H9 (cell line): ENCODE data around the gene DNAJC15. TPM values are rescaled to one million over a fixed set of nuclear protein-coding genes. Genes with fewer than 3 reads are reported as not detected.

Source experiments
- DNase-seq: peaks from one replicate; pipeline ENCODE4 v3.0.0-alpha.2; 2017
- H2AFZ ChIP-seq: one replicate; pipeline ENCODE4 v1.6.1; 2013; ENCODE audit warnings: mild to moderate bottlenecking, low read length, control low read depth, moderate library complexity
- H2AK5ac ChIP-seq: 2 replicates; pipeline ENCODE4 v1.6.1; 2013; ENCODE audit warnings: low read length, control low read depth, mixed read lengths; ENCODE audit not compliant: insufficient read length
- H2BK120ac ChIP-seq: one replicate; pipeline ENCODE4 v1.6.1; 2013; ENCODE audit warnings: low read depth, mild to moderate bottlenecking, low read length, control low read depth, inconsistent platforms; ENCODE audit not compliant: poor library complexity, severe bottlenecking
- H2BK12ac ChIP-seq: 2 replicates; pipeline ENCODE4 v1.6.1; 2013; ENCODE audit warnings: low read length, control low read depth, mixed read lengths, low read depth; ENCODE audit not compliant: insufficient read length
- H2BK15ac ChIP-seq: 2 replicates; pipeline ENCODE4 v1.6.1; 2013; ENCODE audit warnings: low read depth, low read length, control low read depth
- H2BK20ac ChIP-seq: one replicate; pipeline ENCODE4 v1.6.1; 2013; ENCODE audit warnings: low read depth, mild to moderate bottlenecking, low read length, control low read depth, inconsistent platforms; ENCODE audit not compliant: poor library complexity, severe bottlenecking
- H2BK5ac ChIP-seq: 2 replicates; pipeline ENCODE4 v1.6.1; 2013; ENCODE audit warnings: low read length, control low read depth, mixed read lengths; ENCODE audit not compliant: insufficient read length
- H3K14ac ChIP-seq: 2 replicates; pipeline ENCODE4 v1.6.1; 2013; ENCODE audit warnings: low read length, control low read depth; ENCODE audit not compliant: insufficient read depth
- H3K18ac ChIP-seq: 2 replicates; pipeline ENCODE4 v1.6.1; 2013; ENCODE audit warnings: low read depth, mild to moderate bottlenecking, mixed read lengths, low read length, control low read depth; ENCODE audit not compliant: insufficient read length
- H3K23ac ChIP-seq: 2 replicates; pipeline ENCODE4 v1.6.1; 2013; ENCODE audit warnings: low read length, control low read depth, mixed read lengths, low read depth; ENCODE audit not compliant: insufficient read length
- H3K23me2 ChIP-seq: 2 replicates; pipeline ENCODE4 v1.6.1; 2013; ENCODE audit warnings: low read depth, mild to moderate bottlenecking, mixed read lengths, low read length, control low read depth; ENCODE audit not compliant: insufficient read length, poor library complexity, severe bottlenecking
- H3K27ac ChIP-seq: 2 replicates; pipeline ENCODE4 v1.5.1; 2013; ENCODE audit warnings: low read length, control low read depth, mixed read lengths, low read depth; ENCODE audit not compliant: insufficient read length
- H3K27me3 ChIP-seq: 2 replicates; pipeline ENCODE4 v1.6.1; 2013; ENCODE audit warnings: low read length, control low read depth, inconsistent platforms; ENCODE audit not compliant: insufficient read depth
- H3K4ac ChIP-seq: 2 replicates; pipeline ENCODE4 v1.6.1; 2013; ENCODE audit warnings: low read depth, mild to moderate bottlenecking, control low read depth, inconsistent platforms, low read length, moderate library complexity
- H3K4me1 ChIP-seq: 2 replicates; pipeline ENCODE4 v1.6.1; 2013; ENCODE audit warnings: low read length, control low read depth, inconsistent platforms; ENCODE audit not compliant: insufficient read depth
- H3K4me2 ChIP-seq: 2 replicates; pipeline ENCODE4 v1.6.1; 2013; ENCODE audit warnings: low read length, control low read depth, mixed read lengths; ENCODE audit not compliant: insufficient read length, insufficient read depth
- H3K56ac ChIP-seq: 2 replicates; pipeline ENCODE4 v1.6.1; 2013; ENCODE audit warnings: low read depth, mild to moderate bottlenecking, mixed read lengths, low read length, control low read depth; ENCODE audit not compliant: insufficient read length
- H3K79me1 ChIP-seq: 2 replicates; pipeline ENCODE4 v1.6.1; 2013; ENCODE audit warnings: low read depth, mild to moderate bottlenecking, moderate library complexity, low read length, control low read depth, inconsistent platforms; ENCODE audit not compliant: insufficient read depth, poor library complexity, severe bottlenecking
- H3K79me2 ChIP-seq: 2 replicates; pipeline ENCODE4 v1.6.1; 2013; ENCODE audit warnings: low read length, control low read depth, inconsistent platforms; ENCODE audit not compliant: insufficient read depth
- H3K9ac ChIP-seq: 2 replicates; pipeline ENCODE4 v1.6.1; 2013; ENCODE audit warnings: low read length, control low read depth, mixed read lengths; ENCODE audit not compliant: insufficient read length; ENCODE audit errors: extremely low read depth
- H3K9me3 ChIP-seq: one replicate; pipeline ENCODE4 v1.6.1; 2013; ENCODE audit warnings: low read depth, low read length, inconsistent platforms; ENCODE audit not compliant: control insufficient read depth
- H3T11ph ChIP-seq: one replicate; pipeline ENCODE4 v1.6.1; 2013; ENCODE audit warnings: mild to moderate bottlenecking, low read length, control low read depth, inconsistent platforms
- H4K20me1 ChIP-seq: one replicate; pipeline ENCODE4 v1.6.1; 2013; ENCODE audit not compliant: control insufficient read depth, insufficient read length, insufficient read depth
- H4K5ac ChIP-seq: 2 replicates; pipeline ENCODE4 v1.6.1; 2013; ENCODE audit warnings: low read depth, mild to moderate bottlenecking, mixed read lengths, low read length, control low read depth; ENCODE audit not compliant: insufficient read length
- H4K8ac ChIP-seq: replicated peaks from 2 replicates; pipeline ENCODE4 v1.6.1; 2013; ENCODE audit warnings: low read length, control low read depth, mixed read lengths, low read depth; ENCODE audit not compliant: insufficient read length
- H4K91ac ChIP-seq: 2 replicates; pipeline ENCODE4 v1.6.1; 2013; ENCODE audit warnings: low read depth, mild to moderate bottlenecking, moderate library complexity, mixed read lengths, low read length, control low read depth; ENCODE audit not compliant: insufficient read length
- H3K27ac Mint-ChIP-seq, 3 experiments: 2 replicates in 2 of 3; 3 replicates in 1 of 3; pipeline ENCODE4 v1.8.0; 2020 to 2021; ENCODE audit warnings: mixed read lengths in 3 of 3, mild to moderate bottlenecking in 1 of 3, moderate library complexity in 1 of 3
- H3K27me3 Mint-ChIP-seq: 2 replicates; pipeline ENCODE4 v1.8.0; 2021; ENCODE audit warnings: low read depth, mild to moderate bottlenecking, moderate library complexity, mixed read lengths
- H3K36me3 Mint-ChIP-seq, 3 experiments: 2 replicates in 2 of 3; 3 replicates in 1 of 3; pipeline ENCODE4 v1.8.0; 2020 to 2021; ENCODE audit warnings: low read depth in 3 of 3, mixed read lengths in 3 of 3; ENCODE audit not compliant: insufficient read depth in 1 of 3
- H3K4me1 Mint-ChIP-seq, 2 experiments: 2 replicates each; pipeline ENCODE4 v1.8.0; 2020; ENCODE audit warnings: mixed read lengths in 2 of 2
- H3K4me3 Mint-ChIP-seq, 2 experiments: 2 replicates in 1 of 2; 3 replicates in 1 of 2; pipeline ENCODE4 v1.8.0; 2020 to 2021; ENCODE audit warnings: mild to moderate bottlenecking in 2 of 2, mixed read lengths in 2 of 2, moderate library complexity in 1 of 2
- H3K9me3 Mint-ChIP-seq, 2 experiments: 2 replicates in 1 of 2; 3 replicates in 1 of 2; pipeline ENCODE4 v1.8.0; 2020; ENCODE audit warnings: mild to moderate bottlenecking in 2 of 2, mixed read lengths in 2 of 2, moderate library complexity in 1 of 2
- WGBS: extraction: QIAGEN DNeasy Blood & Tissue Kit; methylation state at CpG from one replicate; pipeline ENCODE4 v1.1.7; 2013; ENCODE audit warnings: missing lambda C conversion rate, low lambda C conversion rate, mixed read lengths; ENCODE audit not compliant: insufficient read length; ENCODE audit errors: extremely low coverage; 5-methylcytosine and 5-hydroxymethylcytosine counted together
- total RNA-seq: library from RNA; stranded (reverse); gene quantifications from 2 replicates; pipeline ENCODE4 v1.2.1, GENCODE V29; 2021
- TF ChIP-seq, protein P1 (sequence below): fragments of 200-600 bp; sonication (generic); conservative IDR thresholded peaks from 3 replicates; pipeline ENCODE4 v1.8.0; 2021; ENCODE audit warnings: antibody characterized with exemption, mild to moderate bottlenecking

Gene DNAJC15
- total RNA-seq, 1 experiment from 2014 or later: 13.4 TPM

DNA sequence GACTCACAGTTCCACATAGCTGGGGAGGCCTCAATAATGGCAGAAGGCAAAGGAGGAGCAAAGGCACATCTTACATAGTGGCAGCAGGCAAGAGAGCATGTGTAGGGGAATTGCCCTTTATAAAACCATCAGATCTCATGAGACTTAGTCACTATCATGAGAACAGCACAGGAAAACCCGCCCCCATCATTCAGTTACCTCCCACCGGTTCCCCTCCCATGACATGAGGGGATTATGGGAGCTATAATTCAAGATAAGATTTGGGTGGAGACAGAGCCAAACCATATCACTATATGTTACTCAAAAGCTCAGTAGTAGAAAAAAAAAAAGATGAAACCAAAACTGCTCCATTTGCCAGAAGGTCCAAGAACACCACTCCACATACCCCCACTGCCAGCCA, 58.5 kb downstream of the DNAJC15 start:
- no CpG with 5 or more reads among the region's 2 CpGs for WGBS
- H3K9ac ChIP-seq: no peak overlapping the region
- H4K8ac ChIP-seq: no peak overlapping the region
- H3K4me2 ChIP-seq: no peak overlapping the region
- H3K36me3 Mint-ChIP-seq: peaks cover 5 to 22% (median 19%) of the 10 kb centered on the region in 3 experiments
- no peaks in the 10 kb centered on the region for H3K23me2 ChIP-seq
- H3K4me1 ChIP-seq: no peaks in the 10 kb centered on the region
- H2BK20ac ChIP-seq: no peak overlapping the region
- no peak overlapping the region for H2BK15ac ChIP-seq
- H3K79me1 ChIP-seq: no peaks in the 10 kb centered on the region
- H4K5ac ChIP-seq: no peak overlapping the region
- TF ChIP-seq, protein P1, sequence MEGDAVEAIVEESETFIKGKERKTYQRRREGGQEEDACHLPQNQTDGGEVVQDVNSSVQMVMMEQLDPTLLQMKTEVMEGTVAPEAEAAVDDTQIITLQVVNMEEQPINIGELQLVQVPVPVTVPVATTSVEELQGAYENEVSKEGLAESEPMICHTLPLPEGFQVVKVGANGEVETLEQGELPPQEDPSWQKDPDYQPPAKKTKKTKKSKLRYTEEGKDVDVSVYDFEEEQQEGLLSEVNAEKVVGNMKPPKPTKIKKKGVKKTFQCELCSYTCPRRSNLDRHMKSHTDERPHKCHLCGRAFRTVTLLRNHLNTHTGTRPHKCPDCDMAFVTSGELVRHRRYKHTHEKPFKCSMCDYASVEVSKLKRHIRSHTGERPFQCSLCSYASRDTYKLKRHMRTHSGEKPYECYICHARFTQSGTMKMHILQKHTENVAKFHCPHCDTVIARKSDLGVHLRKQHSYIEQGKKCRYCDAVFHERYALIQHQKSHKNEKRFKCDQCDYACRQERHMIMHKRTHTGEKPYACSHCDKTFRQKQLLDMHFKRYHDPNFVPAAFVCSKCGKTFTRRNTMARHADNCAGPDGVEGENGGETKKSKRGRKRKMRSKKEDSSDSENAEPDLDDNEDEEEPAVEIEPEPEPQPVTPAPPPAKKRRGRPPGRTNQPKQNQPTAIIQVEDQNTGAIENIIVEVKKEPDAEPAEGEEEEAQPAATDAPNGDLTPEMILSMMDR: no peak
- no peak overlapping the region for H3K4ac ChIP-seq
- peaks cover 13 to 15% of the 10 kb centered on the region in 2 experiments for H3K4me1 Mint-ChIP-seq
- no peak overlapping the region for H2BK12ac ChIP-seq
- no peak overlapping the region for H4K91ac ChIP-seq
- no peaks in the 10 kb centered on the region for H3K9me3 ChIP-seq
- H3T11ph ChIP-seq: no peak overlapping the region
- no peak for DNase-seq
- H2BK120ac ChIP-seq: no peak overlapping the region
- H3K23ac ChIP-seq: no peak overlapping the region
- H3K14ac ChIP-seq: no peak overlapping the region
- H2AFZ ChIP-seq: no peak overlapping the region
- no peak overlapping the region for H3K56ac ChIP-seq
- no peaks in the 10 kb centered on the region for H3K27me3 ChIP-seq
- no peak overlapping the region for H2AK5ac ChIP-seq
- no peak overlapping the region for H3K27ac Mint-ChIP-seq
- no peaks in the 10 kb centered on the region for H3K79me2 ChIP-seq
- H3K27me3 Mint-ChIP-seq: no peaks in the 10 kb centered on the region
- H2BK5ac ChIP-seq: no peak overlapping the region
- H3K4me3 Mint-ChIP-seq: no peak overlapping the region
- no peaks in the 10 kb centered on the region for H4K20me1 ChIP-seq
- no peak overlapping the region for H3K18ac ChIP-seq
- peaks cover 2 to 3% of the 10 kb centered on the region in 2 experiments; a peak in 2 of 5 replicates for H3K9me3 Mint-ChIP-seq
- H3K27ac ChIP-seq: no peak overlapping the region
